GM12878 (cell line): Measurements from ENCODE around the gene ZNF189. TPM values are rescaled to one million over a fixed set of nuclear protein-coding genes. Genes with fewer than 3 reads are reported as not detected.

ENCODE experiments used
- ATAC-seq: fragments of 200-7000 bp; cut with Tn5 transposase; 3 replicates; pipeline ENCODE4 v1.9.1; 2020; ENCODE audit warnings: mild to moderate bottlenecking, moderate library complexity
- BruUV-seq: library from RNA; stranded (reverse); fragments of 400-500 nt; replicated peaks from 2 replicates; lab custom pipeline; 2021; lab: Mats Ljungman, UMichigan
- CTCF ChIA-PET: fragments of 300-600 bp; sonication (Branson Sonifier 250); formaldehyde crosslinking; extraction: SDS; loops from one replicate; lab custom pipeline; 2021; ENCODE audit warnings: inconsistent platforms; lab: Yijun Ruan, JAX
- POLR2A ChIA-PET: fragments of 350-600 bp; formaldehyde crosslinking; extraction: SDS; loops from one replicate; lab custom pipeline; 2021; ENCODE audit warnings: inconsistent platforms; lab: Charles Lee
- RAD21 ChIA-PET: fragments of 300-600 bp; sonication (Branson Sonifier 250); formaldehyde crosslinking; loops from one replicate; lab custom pipeline; 2023; ENCODE audit warnings: antibody characterized with exemption; ENCODE audit not compliant: unreplicated experiment; lab: Charles Lee
- SMC1A ChIA-PET: fragments of 300-600 bp; sonication (Branson Sonifier 250); formaldehyde crosslinking; loops from one replicate; lab custom pipeline; 2023; ENCODE audit not compliant: unreplicated experiment, uncharacterized antibody; lab: Charles Lee
- DNase-seq: peaks from one replicate; pipeline ENCODE4 v3.0.0-alpha.2; 2011; ENCODE audit warnings: low read depth, low spot score
- FAIRE-seq: peaks from 3 replicates; lab custom pipeline; 2011; peaks lifted over from hg19 to GRCh38; lab: Jason Lieb, UNC
- H2AFZ ChIP-seq: 2 replicates; pipeline ENCODE4 v1.6.0; 2011; ENCODE audit warnings: low read depth, low read length, control low read depth; ENCODE audit not compliant: control insufficient read depth
- H3K27ac ChIP-seq: 2 replicates; pipeline ENCODE4 v1.5.1; 2011; ENCODE audit warnings: control low read depth; ENCODE audit not compliant: control insufficient read depth, insufficient read depth
- H3K27me3 ChIP-seq, 2 experiments: replicated peaks in 1 of 2; 2 replicates each; pipeline versions ENCODE4 v1.6.0 to v1.6.1; 2011; ENCODE audit warnings: low read length in 1 of 2; ENCODE audit not compliant: control insufficient read depth in 2 of 2, insufficient read depth in 2 of 2
- H3K36me3 ChIP-seq, 2 experiments: 2 replicates each; pipeline ENCODE4 v1.5.1; 2011; ENCODE audit warnings: low read length in 1 of 2; ENCODE audit not compliant: control insufficient read depth in 2 of 2, insufficient read depth in 2 of 2
- H3K4me1 ChIP-seq: 2 replicates; pipeline ENCODE4 v1.6.1; 2011; ENCODE audit warnings: mild to moderate bottlenecking, low read length, moderate library complexity, mixed read lengths; ENCODE audit not compliant: control insufficient read depth, insufficient read depth
- H3K4me2 ChIP-seq: 2 replicates; pipeline ENCODE4 v1.6.0; 2011; ENCODE audit warnings: control low read depth; ENCODE audit not compliant: control insufficient read depth, insufficient read depth
- H3K4me3 ChIP-seq: fragments of 200-600 bp; sonication (generic); 2 replicates; pipeline ENCODE4 v1.5.1; 2016
- H3K79me2 ChIP-seq: 2 replicates; pipeline ENCODE4 v1.6.0; 2011; ENCODE audit warnings: low read length; ENCODE audit not compliant: control insufficient read depth, insufficient read depth
- H3K9ac ChIP-seq: 2 replicates; pipeline ENCODE4 v1.8.0; 2011; ENCODE audit warnings: low read length, control low read depth, mixed read lengths; ENCODE audit not compliant: control insufficient read depth, insufficient read depth
- H3K9me3 ChIP-seq: replicated peaks from 3 replicates; pipeline ENCODE4 v1.5.1; 2011; ENCODE audit warnings: mild to moderate bottlenecking, low read length; ENCODE audit not compliant: control insufficient read depth, insufficient read depth
- H4K20me1 ChIP-seq: 2 replicates; pipeline ENCODE4 v1.6.0; 2011; ENCODE audit not compliant: control insufficient read depth, insufficient read depth
- ASH2L ChIP-seq: fragments of 300-600, 200-600 bp; sonication (generic); IDR thresholded peaks from 2 replicates; pipeline ENCODE4 v1.6.1; 2017; ENCODE audit warnings: low read depth, mild to moderate bottlenecking, borderline replicate concordance
- CEBPZ ChIP-seq: fragments of 150-350 bp; IDR thresholded peaks from 2 replicates; pipeline ENCODE4 v1.6.1; 2016; ENCODE audit warnings: low read depth, low read length
- CHD2 ChIP-seq: IDR thresholded peaks from 2 replicates; pipeline ENCODE4 v1.6.1; 2011; ENCODE audit warnings: low read depth, low read length, improper control_type of control experiment, borderline replicate concordance
- NR2C1 ChIP-seq: fragments of 450-650 bp; IDR thresholded peaks from 2 replicates; pipeline ENCODE4 v1.6.1; 2017; ENCODE audit warnings: antibody characterized with exemption, mild to moderate bottlenecking, moderate library complexity
- POU2F2 ChIP-seq: IDR thresholded peaks from 3 replicates; pipeline ENCODE4 v1.6.1; 2011; ENCODE audit warnings: low read depth, mild to moderate bottlenecking, low read length, borderline replicate concordance
- PRDM15 ChIP-seq: fragments of 450-650 bp; formaldehyde crosslinking; IDR thresholded peaks from 2 replicates; pipeline ENCODE4 v1.4.0; 2020; ENCODE audit warnings: mild to moderate bottlenecking, moderate library complexity
- RBBP5 ChIP-seq: fragments of 200-600 bp; sonication (generic); conservative IDR thresholded peaks from 2 replicates; pipeline ENCODE4 v1.6.1; 2016
- RCOR1 ChIP-seq: conservative IDR thresholded peaks from 2 replicates; pipeline ENCODE4 v1.6.1; 2012; ENCODE audit warnings: low read depth, low read length, improper control_type of control experiment
- SPI1 ChIP-seq: IDR thresholded peaks from 2 replicates; pipeline ENCODE4 v1.6.1; 2011; ENCODE audit warnings: low read depth, mild to moderate bottlenecking, low read length, moderate library complexity, borderline replicate concordance; ENCODE audit not compliant: insufficient read depth
- TCF3 ChIP-seq: IDR thresholded peaks from 2 replicates; pipeline ENCODE4 v1.6.1; 2012; ENCODE audit warnings: low read depth, mild to moderate bottlenecking, low read length, borderline replicate concordance; ENCODE audit not compliant: insufficient read depth
- WGBS: methylation state at CpG from one replicate; pipeline ENCODE4 v1.1.6; 2016; ENCODE audit warnings: low lambda C conversion rate; ENCODE audit not compliant: insufficient replicate concordance, insufficient coverage; ENCODE audit errors: missing lambda C conversion rate; 5-methylcytosine and 5-hydroxymethylcytosine counted together
- in situ Hi-C: fragments of 300-500 bp; cut with MboI; formaldehyde crosslinking; loops from 9 replicates; pipeline ENCODE4 v1.14.3; 2018; ENCODE audit warnings: mixed read lengths
- intact Hi-C: fragments of 100-400 bp; cut with micrococcal nuclease; formaldehyde crosslinking; loops from one replicate; pipeline ENCODE4 v1.14.2; 2022; ENCODE audit not compliant: unreplicated experiment
- polyA plus RNA-seq, 11 experiments: library from polyadenylated mRNA; depleted of rRNA in 4 of 11; unstranded in 6 of 11; stranded (reverse) in 5 of 11; fragments of >200 nt; fragmentation: Nextera tagmentation in 4 of 11; fragmentation: Illumina TruSeq in 1 of 11; extraction: Ambion mirVana in 4 of 11; extraction: Trizol in 1 of 11; gene quantifications; 1 replicate in 1 of 11; 2 replicates in 10 of 11; pipeline versions ENCODE4 v1.2.1 to v1.2.3, GENCODE V29; 2011 to 2016; ENCODE audit warnings: inconsistent platforms in 2 of 11, missing spikeins in 2 of 11, low read depth in 1 of 11
- total RNA-seq, 4 experiments: library from RNA; depleted of rRNA in 3 of 4; stranded (reverse); fragments of >200 nt in 3 of 4; fragmentation: Illumina TruSeq in 1 of 4; extraction: Trizol in 1 of 4; gene quantifications; 2 replicates each; pipeline versions ENCODE4 v1.2.1 to v1.2.3, GENCODE V29; 2013 to 2021

ZNF189 gene
- total and polyA plus RNA-seq, 10 of the 15 experiments (the other 5 are each of a cell fraction or from before 2014, with no cell fraction given), result 3.1 to 12.3 (median 7.4) TPM

- TF ChIP-seq TCF3 (no peak), CHD2 (no peak), RBBP5 (no peak), PRDM15 (CRISPR knock-in tag) (no peak), SPI1 (no peak), POU2F2 (no peak), RCOR1 (no peak), CEBPZ (no peak), NR2C1 (no peak), ASH2L (no peak)
- no peak for FAIRE-seq
Observed at GRCh38 chr9:101432740-101433139, 34.1 kb downstream of the ZNF189 start.

More at GRCh38 chr9:101432740-101433139, 34.1 kb downstream of the ZNF189 start:
- Histone ChIP-seq H3K9me3 (no peaks in the 10 kb centered on the region), H3K4me2 (no peak overlapping the region), H2AFZ (no peak overlapping the region), H3K27ac (no peak overlapping the region), H4K20me1 (no peaks in the 10 kb centered on the region), H3K4me1 (peaks cover 1% of the 10 kb centered on the region; the same call in 1 of the 2 replicates), H3K9ac (no peak overlapping the region), H3K27me3 (no peaks in the 10 kb centered on the region), H3K79me2 (no peaks in the 10 kb centered on the region), H3K4me3 (no peak overlapping the region), H3K36me3 (no peaks in the 10 kb centered on the region)
- ChIA-PET CTCF (interaction anchor here (0.7 to 3.0 kb wide), 6 partner anchors 9 to 100 kb away, joined by 3 to 9 read pairs (median 4); no protein-coding TSS in a partner anchor), SMC1A (interaction anchor here (0.9 to 1.8 kb wide), 5 partner anchors 11 to 34 kb away, joined by 3 to 6 read pairs (median 4); partner anchors contain the start of genes MRPL50 and ZNF189), RAD21 (no interaction called here), POLR2A (interaction anchor here (1.1 kb wide), 1 partner anchor 12 kb away, joined by 3 read pairs; no protein-coding TSS in a partner anchor)
- intact Hi-C loops, result no loop called here
- DNase-seq, result no peak
- WGBS, result 90% methylated on average over 1 of the region's 1 CpG
- ATAC-seq, result no peak
- in situ Hi-C loops, result no loop called here
- BruUV-seq, result no TSS peak
